T-helper 1 cell (primary cell): ENCODE results near the gene IHH.

Experiments
- DNase-seq, 5 donors: peaks; one replicate each; pipeline ENCODE4 v3.0.0-alpha.2; 2012 to 2020

IHH gene

GRCh38 chr2:219037783-219038499 is 22.8 kb downstream of the IHH start:
- DNase-seq: no peak

- DNase-seq: no peak
Measured at GRCh38 chr2:219035942-219036341, 24.8 kb downstream of the IHH start.

GRCh38 chr2:219034823-219035222 is 25.9 kb downstream of the IHH start:
- no peak for DNase-seq

GRCh38 chr2:219032051-219032745 is 28.5 kb downstream of the IHH start:
- DNase-seq: no peak

GRCh38 chr2:219031005-219031738 is 29.5 kb downstream of the IHH start:
- no peak for DNase-seq

- no peak for DNase-seq
Measured at GRCh38 chr2:219030177-219030940, 30.4 kb downstream of the IHH start.

GRCh38 chr2:219029829-219030165 is 30.9 kb downstream of the IHH start:
- peak; percentile 48 to 70 (median 63) for DNase-seq

- DNase-seq: no peak
Measured at GRCh38 chr2:219028996-219029828, 31.5 kb downstream of the IHH start.

- DNase-seq: no peak
Measured at GRCh38 chr2:219028141-219028540, 32.6 kb downstream of the IHH start.

- no peak for DNase-seq
Measured at GRCh38 chr2:219027511-219028055, 33.1 kb downstream of the IHH start.

GRCh38 chr2:219026946-219027345 is 33.8 kb downstream of the IHH start:
- no peak for DNase-seq

- DNase-seq: no peak
Measured at GRCh38 chr2:219025637-219026585, 34.8 kb downstream of the IHH start.

- DNase-seq: no peak
Measured at GRCh38 chr2:219024059-219024458, 36.7 kb downstream of the IHH start.

GRCh38 chr2:219023045-219023605 is 37.6 kb downstream of the IHH start:
- no peak for DNase-seq

GRCh38 chr2:219022616-219023015 is 38.1 kb downstream of the IHH start:
- DNase-seq: no peak

- no peak for DNase-seq
Measured at GRCh38 chr2:219022041-219022440, 38.7 kb downstream of the IHH start.

- DNase-seq: no peak
Measured at GRCh38 chr2:219021591-219021990, 39.1 kb downstream of the IHH start.

GRCh38 chr2:219020604-219021365 is 39.9 kb downstream of the IHH start:
- DNase-seq: no peak

GRCh38 chr2:219019436-219019835 is 41.3 kb downstream of the IHH start:
- no peak for DNase-seq

- DNase-seq: no peak
Measured at GRCh38 chr2:219018726-219019125, 42.0 kb downstream of the IHH start.
